ENCODE data around the gene ABCC11. TPM values are rescaled to one million over a fixed set of nuclear protein-coding genes. Genes with fewer than 3 reads are reported as not detected.

ABCC11 gene
- total and polyA plus RNA-seq, 7 donors = 0.14 to 0.28 TPM; not detected in 5

DNA sequence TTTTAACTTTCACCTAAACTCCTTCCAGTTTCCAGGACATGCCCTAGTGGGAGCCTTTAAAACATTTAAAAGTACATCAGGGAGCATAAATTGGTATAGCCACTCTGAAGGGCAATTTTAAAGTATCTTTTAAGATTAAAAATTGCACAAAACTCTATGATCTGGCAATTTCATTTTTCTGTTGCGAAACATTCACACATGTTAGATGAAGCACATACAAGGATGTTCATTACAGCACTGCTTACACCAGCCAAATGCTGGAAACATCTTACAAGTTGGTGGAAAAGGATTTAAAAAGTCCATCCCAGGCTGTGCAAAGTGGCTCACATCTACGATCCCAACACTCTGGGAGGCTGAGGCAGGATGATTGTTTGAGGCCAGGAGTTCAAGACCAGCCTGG lies 29.6 kb downstream of the ABCC11 start:
- no peak for DNase-seq
- intact Hi-C loops (cut with DNase I) = no loop called here
- no peak overlapping the region for H3K4me3 ChIP-seq
- no peak overlapping the region for H3K27ac ChIP-seq
- 85 to 89% methylated on average over 2 of the region's 2 CpGs for WGBS, 2 donors
- H3K27me3 ChIP-seq = no peaks in the 10 kb centered on the region
- H3K4me1 ChIP-seq = no peaks in the 10 kb centered on the region
- no peaks in the 10 kb centered on the region for H3K9me3 ChIP-seq
- H3K36me3 ChIP-seq = no peaks in the 10 kb centered on the region
- TF ChIP-seq CTCF (IDR thresholded peaks at IDR 0.05) (no peak), POLR2A (IDR thresholded peaks at IDR 0.05) (no peak), POLR2AphosphoS5 (IDR thresholded peaks at IDR 0.05) (no peak)

- Histone ChIP-seq H3K27ac (no peak overlapping the region), H3K4me3 (no peak overlapping the region), H3K4me1 (no peaks in the 10 kb centered on the region), H3K36me3 (no peaks in the 10 kb centered on the region), H3K9me3 (no peaks in the 10 kb centered on the region), H3K27me3 (no peaks in the 10 kb centered on the region)
- intact Hi-C loops (cut with DNase I) = no loop called here
- TF ChIP-seq POLR2AphosphoS5 (IDR thresholded peaks at IDR 0.05) (no peak), POLR2A (IDR thresholded peaks at IDR 0.05) (no peak), CTCF (IDR thresholded peaks at IDR 0.05) (no peak), EP300 (IDR thresholded peaks at IDR 0.05) (no peak)
- DNase-seq = no peak
- 75 to 82% methylated on average over 6 of the region's 6 CpGs for WGBS, 2 donors
These were observed 31.6 kb downstream of the ABCC11 start for GRCh38 chr16:48215738-48216137.

DNA sequence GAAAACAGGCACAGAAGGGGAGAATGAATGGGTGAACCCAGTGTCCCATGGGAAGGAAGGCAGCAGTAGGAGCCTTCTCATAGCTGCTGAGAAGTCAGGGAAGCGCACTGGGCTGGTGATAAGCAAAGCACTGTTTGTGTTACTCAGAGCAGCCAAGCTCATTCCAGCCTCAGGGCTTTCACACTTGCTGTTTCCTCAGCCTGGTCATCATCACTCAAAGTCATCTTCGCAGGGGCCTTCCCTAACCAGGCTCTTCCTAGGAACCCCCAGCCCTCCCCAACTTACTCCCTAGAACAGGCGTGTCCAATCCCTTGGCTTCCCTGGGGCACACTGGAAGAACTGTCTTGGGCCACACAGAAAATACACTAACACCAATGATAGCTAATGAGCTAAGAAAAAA lies 35.3 kb downstream of the ABCC11 start:
- H3K4me1 ChIP-seq = no peaks in the 10 kb centered on the region
- DNase-seq = no peak
- no peak for TF ChIP-seq POLR2AphosphoS5 (IDR thresholded peaks at IDR 0.05)
- no peak for TF ChIP-seq EP300 (IDR thresholded peaks at IDR 0.05)
- no peak for TF ChIP-seq POLR2A (IDR thresholded peaks at IDR 0.05)
- no peak for TF ChIP-seq CTCF (IDR thresholded peaks at IDR 0.05)
- 87 to 88% methylated on average over 3 of the region's 3 CpGs for WGBS, 2 donors
- intact Hi-C loops (cut with DNase I) = no loop called here
- H3K36me3 ChIP-seq = no peaks in the 10 kb centered on the region
- no peak overlapping the region for H3K4me3 ChIP-seq
- no peaks in the 10 kb centered on the region for H3K27me3 ChIP-seq
- H3K9me3 ChIP-seq = no peaks in the 10 kb centered on the region
- H3K27ac ChIP-seq = no peak overlapping the region

DNA sequence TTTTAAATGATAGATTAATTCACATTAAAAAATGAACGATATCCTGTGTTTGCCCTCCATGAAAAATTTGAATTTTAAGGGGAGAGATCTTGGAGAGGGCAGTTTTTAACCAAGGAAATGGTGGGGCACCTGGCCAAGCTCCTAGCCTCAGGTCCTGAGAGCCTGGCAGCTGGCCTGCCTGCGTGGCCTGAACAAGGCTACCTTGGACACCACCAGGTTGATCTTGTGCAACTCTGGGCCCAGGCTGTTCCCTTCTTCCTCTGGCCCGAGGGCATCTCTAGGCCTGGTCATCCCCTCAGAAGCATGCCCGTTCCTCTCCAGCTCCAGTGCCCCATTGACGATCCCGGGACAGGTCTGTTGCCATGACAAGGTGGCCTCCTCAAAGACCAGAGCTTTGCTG lies 36.6 kb downstream of the ABCC11 start:
- WGBS, 2 donors = 90 to 91% methylated on average over 6 of the region's 6 CpGs
- DNase-seq = no peak
- TF ChIP-seq CTCF (IDR thresholded peaks at IDR 0.05) (no peak), POLR2A (IDR thresholded peaks at IDR 0.05) (no peak), EP300 (IDR thresholded peaks at IDR 0.05) (no peak), POLR2AphosphoS5 (IDR thresholded peaks at IDR 0.05) (no peak)
- no peak overlapping the region for H3K27ac ChIP-seq
- H3K36me3 ChIP-seq = no peaks in the 10 kb centered on the region
- no peak overlapping the region for H3K4me3 ChIP-seq
- intact Hi-C loops (cut with DNase I) = no loop called here
- no peaks in the 10 kb centered on the region for H3K4me1 ChIP-seq
- H3K27me3 ChIP-seq = no peaks in the 10 kb centered on the region
- H3K9me3 ChIP-seq = no peaks in the 10 kb centered on the region

- Histone ChIP-seq H3K27ac (no peak overlapping the region), H3K4me1 (no peaks in the 10 kb centered on the region), H3K36me3 (no peaks in the 10 kb centered on the region), H3K9me3 (no peaks in the 10 kb centered on the region), H3K4me3 (no peak overlapping the region), H3K27me3 (no peaks in the 10 kb centered on the region)
- WGBS, 2 donors = 80 to 87% methylated on average over 8 of the region's 8 CpGs
- intact Hi-C loops (cut with DNase I) = no loop called here
- no peak for DNase-seq
- TF ChIP-seq CTCF (IDR thresholded peaks at IDR 0.05) = no peak
These were observed 40.6 kb downstream of the ABCC11 start for GRCh38 chr16:48206594-48207242.

Measured in sigmoid colon (tissue), 7 donors.